HepG2 (cell line): Measurements from ENCODE around the gene COPS3. TPM values are rescaled to one million over a fixed set of nuclear protein-coding genes. Genes with fewer than 3 reads are reported as not detected.

Experiments
- CEBPG ChIP-seq: IDR thresholded peaks from 2 replicates; pipeline ENCODE4 v1.6.1; 2016
- MTF2 ChIP-seq: sonication (generic); formaldehyde crosslinking; IDR thresholded peaks from 2 replicates; pipeline ENCODE4 v1.5.0; 2020; ENCODE audit warnings: missing genetic modification reagents, borderline replicate concordance
- RARA ChIP-seq: IDR thresholded peaks from 2 replicates; pipeline ENCODE4 v1.6.1; 2016; ENCODE audit warnings: missing genetic modification reagents, missing compliant biosample characterization
- ZNF615 ChIP-seq: sonication (generic); formaldehyde crosslinking; IDR thresholded peaks from 2 replicates; pipeline ENCODE4 v1.5.0; 2020; ENCODE audit warnings: mild to moderate bottlenecking, missing genetic modification reagents, borderline replicate concordance
- ZNF891 ChIP-seq: sonication (generic); formaldehyde crosslinking; IDR thresholded peaks from 2 replicates; pipeline ENCODE4 v1.5.0; 2020; ENCODE audit warnings: mild to moderate bottlenecking, missing genetic modification reagents
- polyA plus RNA-seq, 8 experiments: library from polyadenylated mRNA; depleted of rRNA in 3 of 8; stranded (reverse) in 7 of 8; unstranded in 1 of 8; fragments of >200 nt; fragmentation: Illumina TruSeq in 4 of 8; extraction: Trizol in 4 of 8; gene quantifications; 2 replicates each; pipeline versions ENCODE4 v1.2.1 to v1.2.3, GENCODE V29; 2011 to 2016; ENCODE audit warnings: low read depth in 4 of 8, missing spikeins in 1 of 8, mixed read lengths in 1 of 8; ENCODE audit not compliant: insufficient read depth in 1 of 8
- total RNA-seq, 5 experiments: library from RNA; depleted of rRNA; stranded (reverse); fragments of >200 nt; fragmentation: Illumina TruSeq; extraction: Trizol; gene quantifications; 2 replicates each; pipeline ENCODE4 v1.2.3, GENCODE V29; 2016; ENCODE audit warnings: low read depth in 1 of 5
- TF ChIP-seq, protein P1 (sequence below): sonication (generic); formaldehyde crosslinking; IDR thresholded peaks from one replicate; pipeline ENCODE4 v1.5.1; 2020; ENCODE audit warnings: mild to moderate bottlenecking, missing genetic modification reagents; ENCODE audit errors: not compliant biosample characterization
- TF ChIP-seq, protein P2 (sequence below): sonication (generic); formaldehyde crosslinking; IDR thresholded peaks from 2 replicates; pipeline ENCODE4 v1.4.0; 2020; ENCODE audit warnings: mild to moderate bottlenecking, missing genetic modification reagents

Gene COPS3
- total and polyA plus RNA-seq, 2 of the 13 experiments (the other 11 are each of a cell fraction or from before 2014, with no cell fraction given): 46.3 to 103 TPM

DNA sequence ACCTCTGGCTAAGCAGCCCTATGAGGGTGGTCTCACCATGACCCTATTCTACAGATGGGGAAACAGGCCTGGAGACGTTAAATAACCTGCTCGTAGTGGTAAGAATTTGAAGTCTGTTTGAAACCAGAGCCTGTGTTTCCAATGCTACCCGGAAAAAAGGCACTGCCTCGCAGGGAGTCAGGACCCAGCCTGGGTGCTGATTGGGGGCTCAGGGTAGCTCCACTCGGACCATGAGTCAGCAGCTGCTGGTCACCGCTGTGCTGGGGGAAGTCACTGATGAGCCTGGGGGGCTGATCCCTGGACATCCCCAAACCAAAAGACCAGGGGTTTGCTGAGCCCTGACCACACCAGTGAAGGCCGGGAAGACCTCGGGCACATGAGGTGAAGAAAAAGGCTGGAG is 65.5 kb downstream of the COPS3 start (continued):
- TF ChIP-seq, protein P1, sequence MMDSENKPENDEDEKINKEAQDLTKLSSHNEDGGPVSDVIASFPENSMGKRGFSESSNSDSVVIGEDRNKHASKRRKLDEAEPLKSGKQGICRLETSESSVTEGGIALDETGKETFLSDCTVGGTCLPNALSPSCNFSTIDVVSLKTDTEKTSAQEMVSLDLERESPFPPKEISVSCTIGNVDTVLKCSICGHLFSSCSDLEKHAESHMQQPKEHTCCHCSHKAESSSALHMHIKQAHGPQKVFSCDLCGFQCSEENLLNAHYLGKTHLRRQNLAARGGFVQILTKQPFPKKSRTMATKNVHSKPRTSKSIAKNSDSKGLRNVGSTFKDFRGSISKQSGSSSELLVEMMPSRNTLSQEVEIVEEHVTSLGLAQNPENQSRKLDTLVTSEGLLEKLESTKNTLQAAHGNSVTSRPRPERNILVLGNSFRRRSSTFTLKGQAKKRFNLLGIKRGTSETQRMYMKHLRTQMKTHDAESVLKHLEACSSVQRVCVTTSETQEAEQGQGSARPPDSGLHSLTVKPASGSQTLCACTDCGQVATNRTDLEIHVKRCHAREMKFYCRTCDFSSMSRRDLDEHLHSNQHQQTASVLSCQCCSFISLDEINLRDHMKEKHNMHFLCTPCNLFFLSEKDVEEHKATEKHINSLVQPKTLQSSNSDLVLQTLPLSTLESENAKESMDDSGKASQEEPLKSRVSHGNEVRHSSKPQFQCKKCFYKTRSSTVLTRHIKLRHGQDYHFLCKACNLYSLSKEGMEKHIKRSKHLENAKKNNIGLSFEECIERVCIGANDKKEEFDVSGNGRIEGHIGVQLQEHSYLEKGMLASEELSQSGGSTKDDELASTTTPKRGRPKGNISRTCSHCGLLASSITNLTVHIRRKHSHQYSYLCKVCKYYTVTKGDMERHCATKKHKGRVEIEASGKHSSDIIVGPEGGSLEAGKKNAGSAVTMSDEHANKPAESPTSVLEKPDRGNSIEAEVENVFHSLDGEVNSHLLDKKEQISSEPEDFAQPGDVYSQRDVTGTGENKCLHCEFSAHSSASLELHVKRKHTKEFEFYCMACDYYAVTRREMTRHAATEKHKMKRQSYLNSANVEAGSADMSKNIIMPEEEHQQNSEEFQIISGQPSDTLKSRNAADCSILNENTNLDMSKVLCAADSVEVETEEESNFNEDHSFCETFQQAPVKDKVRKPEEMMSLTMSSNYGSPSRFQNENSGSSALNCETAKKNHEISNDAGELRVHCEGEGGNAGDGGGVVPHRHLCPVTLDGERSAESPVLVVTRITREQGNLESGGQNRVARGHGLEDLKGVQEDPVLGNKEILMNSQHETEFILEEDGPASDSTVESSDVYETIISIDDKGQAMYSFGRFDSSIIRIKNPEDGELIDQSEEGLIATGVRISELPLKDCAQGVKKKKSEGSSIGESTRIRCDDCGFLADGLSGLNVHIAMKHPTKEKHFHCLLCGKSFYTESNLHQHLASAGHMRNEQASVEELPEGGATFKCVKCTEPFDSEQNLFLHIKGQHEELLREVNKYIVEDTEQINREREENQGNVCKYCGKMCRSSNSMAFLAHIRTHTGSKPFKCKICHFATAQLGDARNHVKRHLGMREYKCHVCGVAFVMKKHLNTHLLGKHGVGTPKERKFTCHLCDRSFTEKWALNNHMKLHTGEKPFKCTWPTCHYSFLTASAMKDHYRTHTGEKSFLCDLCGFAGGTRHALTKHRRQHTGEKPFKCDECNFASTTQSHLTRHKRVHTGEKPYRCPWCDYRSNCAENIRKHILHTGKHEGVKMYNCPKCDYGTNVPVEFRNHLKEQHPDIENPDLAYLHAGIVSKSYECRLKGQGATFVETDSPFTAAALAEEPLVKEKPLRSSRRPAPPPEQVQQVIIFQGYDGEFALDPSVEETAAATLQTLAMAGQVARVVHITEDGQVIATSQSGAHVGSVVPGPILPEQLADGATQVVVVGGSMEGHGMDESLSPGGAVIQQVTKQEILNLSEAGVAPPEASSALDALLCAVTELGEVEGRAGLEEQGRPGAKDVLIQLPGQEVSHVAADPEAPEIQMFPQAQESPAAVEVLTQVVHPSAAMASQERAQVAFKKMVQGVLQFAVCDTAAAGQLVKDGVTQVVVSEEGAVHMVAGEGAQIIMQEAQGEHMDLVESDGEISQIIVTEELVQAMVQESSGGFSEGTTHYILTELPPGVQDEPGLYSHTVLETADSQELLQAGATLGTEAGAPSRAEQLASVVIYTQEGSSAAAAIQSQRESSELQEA: no peak
- TF ChIP-seq, protein P2, sequence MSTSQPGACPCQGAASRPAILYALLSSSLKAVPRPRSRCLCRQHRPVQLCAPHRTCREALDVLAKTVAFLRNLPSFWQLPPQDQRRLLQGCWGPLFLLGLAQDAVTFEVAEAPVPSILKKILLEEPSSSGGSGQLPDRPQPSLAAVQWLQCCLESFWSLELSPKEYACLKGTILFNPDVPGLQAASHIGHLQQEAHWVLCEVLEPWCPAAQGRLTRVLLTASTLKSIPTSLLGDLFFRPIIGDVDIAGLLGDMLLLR (CRISPR knock-in tag): no peak
- no peak for TF ChIP-seq MTF2 (CRISPR knock-in tag)
- TF ChIP-seq ZNF615 (CRISPR knock-in tag): no peak
- TF ChIP-seq ZNF891 (CRISPR knock-in tag): no peak
- no peak for TF ChIP-seq CEBPG (CRISPR knock-in tag)
- no peak for TF ChIP-seq RARA (CRISPR knock-in tag)
